GM23338 (cell line): ENCODE data around the gene TLCD3B. TPM values are rescaled to one million over a fixed set of nuclear protein-coding genes. Genes with fewer than 3 reads are reported as not detected.

Source experiments
- ATAC-seq: fragments of 200-7000 bp; cut with Tn5 transposase; 3 replicates; pipeline ENCODE4 v1.9.1; 2020
- DNase-seq: peaks from one replicate; pipeline ENCODE4 v3.0.0-alpha.2; 2015; ENCODE audit warnings: low spot score
- H2AFZ ChIP-seq: fragments of 200-600 bp; sonication (generic); 2 replicates; pipeline ENCODE4 v1.8.0; 2016; ENCODE audit warnings: antibody characterized with exemption, mild to moderate bottlenecking, moderate library complexity
- H3F3A ChIP-seq: fragments of 200-600 bp; sonication (generic); replicated peaks from 2 replicates; pipeline ENCODE4 v1.8.0; 2017; ENCODE audit warnings: antibody characterized with exemption, mixed run types, low read depth
- H3K27ac ChIP-seq: fragments of 200-600 bp; sonication (generic); 2 replicates; pipeline ENCODE4 v1.6.1; 2016; ENCODE audit warnings: low read depth
- H3K27me3 ChIP-seq: fragments of 200-600 bp; sonication (generic); 2 replicates; pipeline ENCODE4 v1.8.0; 2016; ENCODE audit warnings: mild to moderate bottlenecking, mixed run types, moderate library complexity; ENCODE audit not compliant: insufficient read depth
- H3K36me3 ChIP-seq: fragments of 200-600 bp; sonication (generic); 2 replicates; pipeline ENCODE4 v1.8.0; 2016; ENCODE audit warnings: mild to moderate bottlenecking; ENCODE audit not compliant: insufficient read depth
- H3K4me1 ChIP-seq: fragments of 200-600 bp; sonication (generic); 2 replicates; pipeline ENCODE4 v1.8.0; 2016; ENCODE audit warnings: mild to moderate bottlenecking, moderate library complexity; ENCODE audit not compliant: insufficient read depth
- H3K4me2 ChIP-seq: fragments of 200-600 bp; sonication (generic); 2 replicates; pipeline ENCODE4 v1.7.1; 2017; ENCODE audit warnings: mixed run types
- H3K4me3 ChIP-seq: fragments of 200-600 bp; sonication (generic); 2 replicates; pipeline ENCODE4 v1.6.1; 2016; ENCODE audit warnings: mixed run types
- H3K79me2 ChIP-seq: fragments of 200-600 bp; sonication (generic); replicated peaks from 2 replicates; pipeline ENCODE4 v1.8.0; 2017; ENCODE audit warnings: mild to moderate bottlenecking; ENCODE audit not compliant: insufficient read depth
- H3K9me2 ChIP-seq: fragments of 200-600 bp; sonication (generic); 2 replicates; pipeline ENCODE4 v1.8.0; 2017; ENCODE audit not compliant: insufficient read depth
- H4K20me1 ChIP-seq: fragments of 200-600 bp; sonication (generic); replicated peaks from 2 replicates; pipeline ENCODE4 v1.8.0; 2017; ENCODE audit warnings: mild to moderate bottlenecking; ENCODE audit not compliant: insufficient read depth
- H3K27ac Mint-ChIP-seq: 2 replicates; pipeline ENCODE4 v1.8.0; 2020; ENCODE audit warnings: inconsistent platforms, mild to moderate bottlenecking, moderate library complexity, mixed read lengths
- H3K27me3 Mint-ChIP-seq: 3 replicates; pipeline ENCODE4 v1.8.0; 2022; ENCODE audit warnings: low read depth, mild to moderate bottlenecking, moderate library complexity, mixed read lengths, inconsistent platforms; ENCODE audit not compliant: insufficient read depth, poor library complexity
- H3K36me3 Mint-ChIP-seq: 3 replicates; pipeline ENCODE4 v1.8.0; 2021; ENCODE audit warnings: low read depth, mild to moderate bottlenecking, inconsistent platforms, moderate library complexity, mixed read lengths
- H3K4me1 Mint-ChIP-seq: 3 replicates; pipeline ENCODE4 v1.8.0; 2020; ENCODE audit warnings: mild to moderate bottlenecking, inconsistent platforms, mixed read lengths
- H3K4me3 Mint-ChIP-seq: 3 replicates; pipeline ENCODE4 v1.8.0; 2021; ENCODE audit warnings: moderate library complexity, mild to moderate bottlenecking, inconsistent platforms, mixed read lengths
- H3K9me3 Mint-ChIP-seq: 3 replicates; pipeline ENCODE4 v1.8.0; 2020; ENCODE audit warnings: moderate library complexity, mild to moderate bottlenecking, inconsistent platforms, mixed read lengths
- JUNB ChIP-seq: IDR thresholded peaks from one replicate; pipeline ENCODE4 v1.6.1; 2016; ENCODE audit warnings: antibody characterized with exemption; ENCODE audit not compliant: unreplicated experiment
- ZNF331 ChIP-seq: fragments of 250-450 bp; sonication (Bioruptor Pico); IDR thresholded peaks from 2 replicates; pipeline ENCODE4 v1.5.0; 2020; ENCODE audit warnings: low read depth, mild to moderate bottlenecking, moderate library complexity
- polyA plus RNA-seq: library from polyadenylated mRNA; unstranded; fragments of >200 nt; fragmentation: Nextera tagmentation; extraction: Ambion mirVana; gene quantifications from 2 replicates; pipeline ENCODE4 v1.2.1, GENCODE V29; 2016
- total RNA-seq: library from RNA; depleted of rRNA; stranded (reverse); fragments of >200 nt; shearing (Covaris generic); gene quantifications from 2 replicates; pipeline ENCODE4 v1.2.3, GENCODE V29; 2014
- TF ChIP-seq, protein P1 (sequence below), 2 experiments: fragments of 200-600 bp in 1 of 2; sonication (generic) in 1 of 2; conservative IDR thresholded peaks; 2 replicates each; pipeline versions ENCODE4 v1.5.1 to v1.6.1; 2016 to 2017; ENCODE audit warnings: antibody characterized with exemption in 2 of 2, low read depth in 2 of 2, mild to moderate bottlenecking in 2 of 2, moderate library complexity in 1 of 2
- TF ChIP-seq, protein P2 (sequence below): IDR thresholded peaks from 2 replicates; pipeline ENCODE4 v1.6.1; 2016; ENCODE audit warnings: antibody characterized with exemption

Gene TLCD3B
- total and polyA plus RNA-seq, 2 experiments from 2014 or later, result 14.2 to 37.4 TPM

DNA sequence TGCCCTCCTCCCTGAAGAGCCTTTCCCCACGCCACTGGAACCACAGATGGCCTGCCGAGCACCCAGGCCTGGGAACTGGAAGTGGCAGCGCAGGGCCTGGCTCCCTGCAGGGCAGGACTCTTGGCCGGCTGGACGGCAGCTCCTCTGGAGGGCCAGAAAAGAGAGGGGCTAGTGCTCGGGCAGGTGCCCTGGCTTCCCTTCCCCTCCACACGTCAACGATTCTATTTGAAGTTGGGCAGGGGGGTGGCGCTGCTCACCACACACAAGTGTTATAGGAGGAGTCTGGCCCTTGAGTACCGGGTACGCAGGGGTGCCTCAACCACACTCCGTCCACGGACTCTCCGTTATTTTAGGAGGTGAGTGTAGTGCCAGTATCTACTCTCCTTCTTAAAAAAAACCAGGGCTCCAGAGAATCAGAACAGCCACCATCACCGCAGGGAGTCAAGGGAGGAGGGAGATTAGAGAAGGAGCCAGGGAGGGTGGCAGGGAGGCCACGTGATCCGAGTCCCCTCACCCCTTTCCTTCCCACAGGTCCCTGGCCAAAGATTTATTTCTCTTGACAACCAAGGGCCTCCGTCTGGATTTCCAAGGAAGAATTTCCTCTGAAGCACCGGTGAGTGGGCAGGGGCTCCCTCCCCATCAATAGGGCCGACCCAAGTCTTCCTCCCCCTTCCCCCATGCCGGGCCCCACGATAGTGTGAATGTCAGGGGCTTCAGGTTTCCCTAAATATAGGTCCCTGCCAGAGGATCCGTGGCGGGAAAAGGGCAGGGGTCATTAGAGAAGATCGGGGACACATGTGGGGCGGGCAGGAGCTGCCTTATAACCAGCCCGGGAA lies 33.0 kb upstream of the TLCD3B start:
- H3K9me3 Mint-ChIP-seq, result no peaks in the 10 kb centered on the region; the same call in 2 of the 3 replicates
- peak overlapping the region; percentile 96 for H3K4me3 Mint-ChIP-seq
- peak; percentile 74 for DNase-seq
- Histone ChIP-seq H3K36me3 (peaks cover 8% of the 10 kb centered on the region), H3K4me1 (peaks cover 11% of the 10 kb centered on the region), H3K27ac (peak overlapping the region; percentile 96), H3K9me2 (no peaks in the 10 kb centered on the region), H2AFZ (peak overlapping the region; percentile 84), H3K79me2 (peaks cover 33% of the 10 kb centered on the region), H3K4me2 (peak overlapping the region; percentile 99), H3K4me3 (peak overlapping the region; percentile 97), H4K20me1 (peaks cover 22% of the 10 kb centered on the region; the same call in 1 of the 2 replicates), H3K27me3 (no peaks in the 10 kb centered on the region), H3F3A (peaks cover 36% of the 10 kb centered on the region)
- no peak for TF ChIP-seq ZNF331 (CRISPR knock-in tag)
- TF ChIP-seq, protein P1, sequence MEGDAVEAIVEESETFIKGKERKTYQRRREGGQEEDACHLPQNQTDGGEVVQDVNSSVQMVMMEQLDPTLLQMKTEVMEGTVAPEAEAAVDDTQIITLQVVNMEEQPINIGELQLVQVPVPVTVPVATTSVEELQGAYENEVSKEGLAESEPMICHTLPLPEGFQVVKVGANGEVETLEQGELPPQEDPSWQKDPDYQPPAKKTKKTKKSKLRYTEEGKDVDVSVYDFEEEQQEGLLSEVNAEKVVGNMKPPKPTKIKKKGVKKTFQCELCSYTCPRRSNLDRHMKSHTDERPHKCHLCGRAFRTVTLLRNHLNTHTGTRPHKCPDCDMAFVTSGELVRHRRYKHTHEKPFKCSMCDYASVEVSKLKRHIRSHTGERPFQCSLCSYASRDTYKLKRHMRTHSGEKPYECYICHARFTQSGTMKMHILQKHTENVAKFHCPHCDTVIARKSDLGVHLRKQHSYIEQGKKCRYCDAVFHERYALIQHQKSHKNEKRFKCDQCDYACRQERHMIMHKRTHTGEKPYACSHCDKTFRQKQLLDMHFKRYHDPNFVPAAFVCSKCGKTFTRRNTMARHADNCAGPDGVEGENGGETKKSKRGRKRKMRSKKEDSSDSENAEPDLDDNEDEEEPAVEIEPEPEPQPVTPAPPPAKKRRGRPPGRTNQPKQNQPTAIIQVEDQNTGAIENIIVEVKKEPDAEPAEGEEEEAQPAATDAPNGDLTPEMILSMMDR (conservative IDR thresholded peaks at IDR 0.05; ENCODE audit: low read depth in 2 of 2), result peak in 1 of 2 experiments; percentile 52; a peak in 2 of 4 replicates
- peak overlapping the region; percentile 96 for H3K27ac Mint-ChIP-seq
- peak; percentile 19 for ATAC-seq
- peaks cover 25% of the 10 kb centered on the region for H3K4me1 Mint-ChIP-seq
- peaks cover 27% of the 10 kb centered on the region for H3K27me3 Mint-ChIP-seq
- peaks cover 30% of the 10 kb centered on the region for H3K36me3 Mint-ChIP-seq

DNA sequence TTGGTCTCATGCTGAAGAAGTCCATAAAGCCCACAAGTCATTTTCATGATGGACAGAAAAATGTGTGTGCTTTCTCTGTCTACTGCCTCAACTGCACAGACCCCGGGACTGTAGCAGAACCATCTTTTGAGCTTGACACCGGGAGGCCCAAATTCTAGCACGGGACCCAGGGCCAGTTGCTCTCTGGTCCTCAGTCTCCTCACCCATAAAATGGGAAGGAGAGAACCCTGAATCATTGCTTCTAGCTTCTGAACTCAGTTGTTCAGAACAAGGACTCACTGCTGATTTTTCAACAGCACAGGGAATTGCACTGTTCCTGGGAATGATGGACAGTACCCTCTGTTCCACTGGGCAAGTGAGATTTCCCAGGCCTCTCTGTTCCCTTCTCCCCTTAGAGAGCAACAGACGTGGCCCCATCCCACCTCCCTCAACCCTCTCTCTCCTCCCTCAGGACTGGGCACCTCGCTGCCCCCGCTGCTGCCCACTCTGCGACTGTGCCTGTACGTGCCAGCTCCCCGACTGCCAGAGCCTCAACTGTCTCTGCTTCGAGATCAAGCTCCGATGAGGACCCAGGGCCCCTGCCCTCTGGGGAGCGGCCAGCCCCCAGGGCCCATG lies 32.3 kb upstream of the TLCD3B start:
- Histone ChIP-seq H3K4me2 (peak overlapping the region; percentile 99), H4K20me1 (peaks cover 19% of the 10 kb centered on the region; the same call in 1 of the 2 replicates), H3K27me3 (no peaks in the 10 kb centered on the region), H3K27ac (0 out of 2 replicates have a peak overlapping the region, but pooled peaks have one; percentile 96), H3K79me2 (peaks cover 27% of the 10 kb centered on the region), H3K4me3 (peak overlapping the region; percentile 97), H2AFZ (peak overlapping the region; percentile 84), H3F3A (peaks cover 30% of the 10 kb centered on the region), H3K4me1 (peaks cover 11% of the 10 kb centered on the region), H3K36me3 (peaks cover 8% of the 10 kb centered on the region), H3K9me2 (no peaks in the 10 kb centered on the region)
- ATAC-seq (no peak), DNase-seq (no peak)
- Mint-ChIP-seq H3K4me1 (peaks cover 23% of the 10 kb centered on the region), H3K4me3 (peak overlapping the region; percentile 96), H3K27ac (no peak overlapping the region), H3K9me3 (no peaks in the 10 kb centered on the region; the same call in 2 of the 3 replicates), H3K27me3 (peaks cover 24% of the 10 kb centered on the region), H3K36me3 (peaks cover 23% of the 10 kb centered on the region)
- TF ChIP-seq, protein P2, sequence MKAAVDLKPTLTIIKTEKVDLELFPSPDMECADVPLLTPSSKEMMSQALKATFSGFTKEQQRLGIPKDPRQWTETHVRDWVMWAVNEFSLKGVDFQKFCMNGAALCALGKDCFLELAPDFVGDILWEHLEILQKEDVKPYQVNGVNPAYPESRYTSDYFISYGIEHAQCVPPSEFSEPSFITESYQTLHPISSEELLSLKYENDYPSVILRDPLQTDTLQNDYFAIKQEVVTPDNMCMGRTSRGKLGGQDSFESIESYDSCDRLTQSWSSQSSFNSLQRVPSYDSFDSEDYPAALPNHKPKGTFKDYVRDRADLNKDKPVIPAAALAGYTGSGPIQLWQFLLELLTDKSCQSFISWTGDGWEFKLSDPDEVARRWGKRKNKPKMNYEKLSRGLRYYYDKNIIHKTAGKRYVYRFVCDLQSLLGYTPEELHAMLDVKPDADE, result no peak
- no peak for TF ChIP-seq JUNB
